PC-9 (cell line): Measurements from ENCODE around the gene SPHK2.

Experiments used
- CTCF ChIP-seq: fragments of 200-600 bp; sonication (generic); conservative IDR thresholded peaks from 2 replicates; pipeline ENCODE4 v1.6.1; 2017; ENCODE audit warnings: mixed run types, antibody characterized with exemption, mild to moderate bottlenecking, moderate library complexity
- EZH2 ChIP-seq: fragments of 200-600 bp; sonication (generic); IDR thresholded peaks from 2 replicates; pipeline ENCODE4 v1.8.0; 2017; ENCODE audit warnings: antibody characterized with exemption, low read depth

DNA sequence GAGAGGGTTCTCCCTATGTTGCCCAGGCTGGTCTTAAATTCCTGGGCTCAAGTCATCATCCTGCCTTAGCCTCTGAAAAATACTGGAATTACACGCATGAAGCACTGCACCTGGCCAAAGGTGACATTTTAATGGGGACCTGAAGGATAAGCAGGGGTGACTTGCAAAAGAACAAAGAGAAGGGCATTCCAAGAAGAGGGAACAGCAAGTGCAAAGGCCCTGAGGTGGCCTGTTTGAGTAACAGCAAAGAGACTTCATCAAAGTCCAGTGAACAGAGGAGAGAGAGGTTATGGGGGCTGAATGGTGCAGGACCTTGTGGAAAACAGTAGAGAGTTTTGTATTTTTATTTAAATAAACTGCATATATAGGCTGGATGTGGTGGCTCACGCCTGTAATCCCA lies 22.5 kb downstream of the SPHK2 start:
- TF ChIP-seq CTCF (no peak), EZH2 (no peak)
